Kidney capillary endothelial cell (primary cell): ENCODE results near the gene PNPLA6.

Source experiments
- DNase-seq: peaks from one replicate; pipeline ENCODE4 v3.0.0-alpha.2; 2018; ENCODE audit warnings: low spot score

Gene PNPLA6

DNA sequence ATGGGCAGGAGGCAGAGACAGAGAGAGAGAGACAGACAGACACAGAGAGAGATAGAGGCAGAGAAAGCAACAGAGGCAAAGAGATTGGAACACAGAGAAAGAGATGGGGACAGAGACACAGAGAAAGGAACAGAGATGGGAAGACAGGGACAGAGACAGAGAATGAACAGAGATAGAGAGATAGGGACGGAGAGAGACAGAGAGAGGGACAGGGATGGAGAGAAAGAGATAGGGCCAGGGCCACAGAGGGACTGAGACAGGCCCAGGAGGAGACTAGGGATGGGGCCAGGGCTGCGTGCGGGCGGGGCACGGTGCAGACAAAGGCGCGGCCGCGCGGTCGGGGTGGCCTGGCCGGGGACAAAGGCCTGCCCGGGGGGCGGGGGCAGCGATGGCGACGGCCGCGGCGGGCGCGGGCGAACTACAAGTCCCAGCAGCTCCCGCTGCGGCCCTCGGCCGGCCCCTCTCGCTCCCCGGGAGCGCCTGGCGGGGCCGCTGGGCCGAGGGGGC, 19.8 kb upstream of the PNPLA6 start, which contains the start of gene ZNF358:
ZNF358 (plus strand) TSS at position 459 of the 507 bp plus-strand sequence. CDS start 3,140 bp downstream, outside the sequence.
- no peak for DNase-seq

DNA sequence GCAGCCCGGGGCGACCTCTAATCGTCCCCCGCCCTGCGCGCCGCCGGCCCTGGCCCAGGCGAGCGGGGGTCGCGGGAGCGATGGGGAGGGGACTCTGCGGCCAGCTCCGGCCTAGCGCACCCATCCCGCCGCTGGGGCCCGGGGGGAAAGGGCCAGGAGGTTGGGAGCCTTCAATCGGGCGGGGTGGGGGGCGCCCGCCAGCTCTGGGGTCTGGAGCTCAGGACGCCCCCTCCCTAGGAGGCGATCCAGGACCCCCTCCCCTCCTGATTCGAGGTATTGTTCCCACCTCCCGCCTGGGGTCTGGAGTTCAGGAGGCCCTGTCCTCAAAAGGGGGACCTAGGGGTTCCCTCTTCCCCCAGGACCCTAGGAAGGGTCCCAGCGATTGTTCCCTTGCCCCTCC, 19.2 kb upstream of the PNPLA6 start:
- no peak for DNase-seq

DNA sequence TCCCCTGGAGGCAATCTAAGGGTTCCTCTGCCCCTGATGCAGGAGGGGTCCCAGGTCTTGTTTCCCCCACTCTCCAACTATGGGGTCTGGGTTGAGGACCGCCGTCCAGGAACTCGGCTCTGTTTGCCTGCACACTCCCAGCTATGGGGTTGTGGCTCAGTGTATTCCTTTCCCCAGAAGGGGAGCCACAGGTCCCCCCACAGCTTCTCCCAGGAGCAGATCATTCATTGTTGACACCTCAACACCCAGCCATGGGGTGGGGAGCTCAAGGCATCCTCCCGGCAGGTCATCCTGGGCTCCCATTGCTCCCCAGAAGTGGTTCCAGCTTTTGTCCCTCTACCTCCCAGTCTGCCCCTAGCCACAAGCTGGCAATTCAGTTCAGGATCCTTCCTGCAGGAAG, 18.6 kb upstream of the PNPLA6 start:
- no peak for DNase-seq

DNA sequence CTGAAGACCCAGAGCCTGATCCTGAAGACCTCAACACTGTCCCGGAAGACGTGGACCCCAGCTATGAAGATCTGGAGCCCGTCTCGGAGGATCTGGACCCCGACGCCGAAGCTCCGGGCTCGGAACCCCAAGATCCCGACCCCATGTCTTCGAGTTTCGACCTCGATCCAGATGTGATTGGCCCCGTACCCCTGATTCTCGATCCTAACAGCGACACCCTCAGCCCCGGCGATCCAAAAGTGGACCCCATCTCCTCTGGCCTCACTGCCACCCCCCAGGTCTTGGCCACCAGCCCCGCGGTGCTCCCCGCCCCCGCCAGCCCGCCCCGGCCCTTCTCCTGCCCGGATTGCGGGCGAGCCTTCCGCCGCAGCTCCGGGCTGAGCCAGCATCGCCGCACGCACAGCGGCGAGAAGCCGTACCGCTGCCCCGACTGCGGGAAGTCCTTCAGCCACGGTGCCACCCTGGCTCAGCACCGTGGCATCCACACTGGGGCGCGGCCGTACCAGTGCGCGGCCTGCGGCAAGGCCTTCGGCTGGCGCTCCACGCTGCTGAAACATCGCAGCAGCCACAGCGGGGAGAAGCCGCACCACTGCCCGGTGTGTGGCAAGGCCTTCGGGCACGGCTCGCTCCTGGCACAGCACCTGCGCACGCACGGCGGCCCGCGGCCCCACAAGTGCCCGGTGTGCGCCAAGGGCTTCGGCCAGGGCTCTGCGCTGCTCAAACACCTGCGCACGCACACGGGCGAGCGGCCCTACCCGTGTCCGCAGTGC, 16.0 kb upstream of the PNPLA6 start:
- no peak for DNase-seq

DNA sequence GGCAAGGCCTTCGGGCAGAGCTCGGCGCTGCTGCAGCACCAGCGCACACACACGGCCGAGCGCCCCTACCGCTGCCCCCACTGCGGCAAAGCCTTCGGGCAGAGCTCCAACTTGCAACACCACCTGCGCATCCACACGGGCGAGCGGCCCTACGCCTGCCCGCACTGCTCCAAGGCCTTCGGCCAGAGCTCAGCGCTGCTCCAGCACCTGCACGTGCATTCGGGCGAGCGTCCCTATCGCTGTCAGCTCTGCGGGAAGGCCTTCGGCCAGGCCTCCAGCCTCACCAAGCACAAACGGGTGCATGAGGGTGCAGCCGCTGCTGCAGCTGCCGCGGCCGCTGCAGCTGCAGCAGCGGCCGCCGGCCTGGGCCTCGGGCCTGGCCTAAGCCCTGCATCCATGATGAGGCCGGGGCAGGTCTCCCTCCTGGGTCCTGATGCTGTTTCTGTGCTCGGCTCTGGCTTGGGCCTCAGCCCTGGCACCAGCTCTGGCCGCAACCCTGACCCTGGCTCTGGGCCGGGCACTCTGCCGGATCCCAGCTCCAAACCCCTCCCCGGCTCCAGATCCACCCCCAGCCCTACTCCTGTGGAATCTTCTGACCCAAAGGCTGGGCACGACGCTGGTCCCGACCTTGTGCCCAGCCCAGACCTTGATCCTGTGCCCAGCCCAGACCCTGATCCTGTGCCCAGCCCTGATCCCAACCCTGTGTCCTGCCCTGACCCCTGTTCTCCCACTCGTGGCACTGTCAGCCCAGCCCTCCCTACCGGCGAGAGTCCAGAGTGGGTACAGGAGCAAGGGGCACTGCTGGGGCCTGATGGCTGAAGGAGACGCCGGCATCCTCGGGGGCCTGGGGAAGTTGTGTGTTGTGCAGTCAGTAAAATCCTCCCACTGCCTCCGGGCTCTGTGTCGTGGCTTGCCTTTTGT, 15.1 kb upstream of the PNPLA6 start:
- no peak for DNase-seq

DNA sequence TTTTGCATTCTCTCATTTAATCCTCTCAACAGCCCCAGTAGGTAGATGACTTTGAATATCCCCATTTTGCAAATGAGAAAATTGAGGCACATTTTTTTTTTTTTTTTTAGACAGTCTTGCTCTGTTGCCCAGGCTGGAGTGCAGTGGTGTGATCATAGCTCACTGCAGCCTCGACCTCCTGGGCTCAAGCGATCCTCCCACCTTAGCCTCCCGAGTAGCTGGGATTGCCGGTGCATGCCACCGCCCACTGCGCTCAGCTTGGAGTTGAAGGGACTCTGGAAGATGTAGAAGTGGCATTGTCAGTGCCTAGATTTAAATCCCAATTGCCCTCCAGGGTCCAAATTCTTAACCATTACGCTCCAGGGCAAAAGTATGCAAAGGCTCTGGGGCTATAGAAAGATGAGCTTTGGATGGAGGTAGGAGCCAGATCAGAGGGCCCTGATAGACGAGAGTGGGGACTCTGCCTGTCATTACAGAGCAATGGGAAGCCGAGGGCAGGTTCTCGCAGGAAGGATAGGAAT, 13.9 kb upstream of the PNPLA6 start:
- DNase-seq, result no peak

DNA sequence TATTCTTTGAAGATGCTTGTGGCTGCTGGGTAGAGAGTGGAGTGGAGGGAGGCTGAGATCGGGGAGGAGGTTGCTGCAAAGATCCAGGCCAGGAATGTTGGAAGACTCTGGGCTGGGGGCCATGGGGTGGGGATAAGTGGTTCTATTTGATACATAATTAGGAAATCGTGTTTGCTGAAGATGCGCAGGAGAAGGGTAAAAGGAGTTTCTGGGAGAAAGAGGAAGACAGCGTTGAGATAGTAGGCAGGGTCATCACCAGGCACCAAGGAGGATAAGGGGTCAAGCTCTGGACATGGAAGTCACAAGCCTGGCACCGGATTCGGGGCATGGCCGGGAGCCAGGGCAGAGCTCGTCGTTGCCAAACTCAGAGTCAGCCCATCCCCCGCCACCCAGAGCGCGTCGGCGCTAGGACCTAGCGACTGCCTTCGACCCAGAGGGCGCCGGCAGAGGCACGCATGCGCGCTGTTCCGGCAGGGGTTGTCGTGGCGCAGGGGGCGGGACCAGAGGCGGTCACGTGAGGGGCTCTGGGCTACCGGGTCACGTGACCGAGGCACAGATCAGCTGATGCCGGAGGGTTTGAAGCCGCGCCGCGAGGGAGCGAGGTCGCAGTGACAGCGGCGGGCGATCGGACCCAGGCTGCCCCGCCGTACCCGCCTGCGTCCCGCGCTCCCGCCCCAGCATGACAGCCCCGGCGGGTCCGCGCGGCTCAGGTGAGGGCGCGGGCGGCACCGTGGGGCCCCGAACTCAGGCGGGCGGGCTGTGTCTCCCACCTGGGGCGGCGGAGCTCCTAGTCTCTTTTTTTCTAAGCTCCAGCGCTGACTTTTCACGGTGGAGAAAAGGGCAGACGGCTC, 13.2 kb upstream of the PNPLA6 start, which contains the start of gene MCOLN1:
MCOLN1 (plus strand) TSS at position 553 of the 851 bp plus-strand sequence; CDS start at position 680, 127 bp downstream.
- peak; percentile 98 for DNase-seq

DNA sequence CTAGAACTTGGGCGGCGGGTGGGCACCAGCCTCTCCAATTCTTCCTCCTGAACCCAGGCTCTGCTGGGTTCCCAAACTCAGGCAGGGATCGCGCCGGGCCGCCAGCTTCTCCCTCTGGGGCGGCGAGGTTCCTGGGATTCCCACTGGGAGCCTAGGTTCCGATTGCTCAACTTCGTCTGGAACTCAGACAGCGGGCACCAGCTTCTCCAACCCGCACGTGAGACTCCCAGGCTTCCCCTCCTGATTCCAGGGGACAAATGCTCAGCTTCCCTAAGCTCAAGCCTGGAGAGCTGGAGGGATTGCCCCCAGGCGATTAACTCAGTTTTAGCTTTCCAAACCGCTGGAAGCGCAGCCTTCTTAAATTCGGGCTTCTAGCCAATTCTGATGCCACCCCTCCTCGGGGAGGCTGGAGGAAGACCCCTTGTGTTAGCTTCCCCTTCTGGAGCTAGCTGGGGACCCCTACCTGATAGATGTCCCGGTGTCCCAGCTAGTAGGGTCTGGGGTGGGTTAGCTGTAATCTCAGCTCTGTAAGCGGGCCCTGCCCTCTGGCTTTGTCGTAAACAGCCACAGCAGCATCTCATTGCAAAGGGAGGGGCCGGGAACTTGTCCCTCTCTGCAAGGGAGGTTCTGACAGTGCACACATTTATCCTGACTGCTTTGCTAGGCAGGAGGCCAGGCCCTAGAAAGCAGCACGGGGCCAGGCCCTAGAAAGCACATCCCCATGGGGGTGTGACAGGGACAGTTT, 12.4 kb upstream of the PNPLA6 start:
- DNase-seq, result no peak

DNA sequence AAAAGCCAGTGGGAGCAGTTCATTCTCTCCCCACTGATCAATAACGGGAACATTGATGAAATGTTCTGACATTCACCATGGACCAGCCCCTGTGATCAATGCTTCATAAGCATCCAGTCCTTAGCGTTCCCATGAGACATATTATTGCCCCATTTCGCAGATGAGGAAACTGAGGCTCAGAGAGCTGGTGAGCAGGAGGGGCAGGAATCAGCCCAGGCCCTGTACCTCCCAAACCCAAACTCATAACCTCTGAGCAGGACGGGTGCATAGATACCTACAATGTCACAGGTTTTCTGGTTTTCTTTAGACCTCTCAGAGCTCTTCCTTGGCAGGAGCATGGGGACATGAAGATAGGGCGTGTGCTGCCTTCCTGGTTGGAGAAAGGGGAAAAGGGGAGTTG, 11.0 kb upstream of the PNPLA6 start:
- DNase-seq, result no peak

DNA sequence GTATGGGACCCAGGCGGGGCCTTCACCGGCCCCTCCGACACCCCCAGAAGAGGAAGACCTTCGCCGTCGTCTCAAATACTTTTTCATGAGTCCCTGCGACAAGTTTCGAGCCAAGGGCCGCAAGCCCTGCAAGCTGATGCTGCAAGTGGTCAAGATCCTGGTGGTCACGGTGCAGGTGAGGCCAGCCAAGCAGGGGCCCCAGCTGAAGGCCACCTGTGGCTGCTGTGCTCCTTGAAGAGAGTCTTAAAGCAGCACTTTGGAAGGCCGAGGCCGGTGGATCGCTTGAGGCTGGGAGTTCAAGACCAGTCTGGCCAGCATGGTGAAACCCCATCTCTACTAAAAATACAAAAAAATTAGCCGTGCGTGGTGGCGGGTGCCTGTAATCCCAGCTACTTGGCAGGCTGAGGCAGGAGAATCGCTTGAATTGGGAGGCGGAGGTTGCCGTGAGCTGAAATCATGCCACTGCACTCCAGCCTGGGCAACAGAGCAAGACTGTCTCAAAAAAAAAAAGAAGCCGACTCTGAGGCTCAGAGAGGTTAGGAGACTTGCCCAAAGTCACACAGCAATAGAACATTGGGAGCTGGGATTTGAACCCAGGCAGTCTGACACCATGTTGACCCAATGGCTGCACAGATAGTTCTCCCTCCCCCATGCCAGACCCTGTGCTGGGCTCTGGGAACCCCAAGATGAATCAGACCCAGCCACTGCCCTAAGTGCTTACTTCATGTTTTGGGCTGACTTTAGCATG, 10.4 kb upstream of the PNPLA6 start:
- no peak for DNase-seq

DNA sequence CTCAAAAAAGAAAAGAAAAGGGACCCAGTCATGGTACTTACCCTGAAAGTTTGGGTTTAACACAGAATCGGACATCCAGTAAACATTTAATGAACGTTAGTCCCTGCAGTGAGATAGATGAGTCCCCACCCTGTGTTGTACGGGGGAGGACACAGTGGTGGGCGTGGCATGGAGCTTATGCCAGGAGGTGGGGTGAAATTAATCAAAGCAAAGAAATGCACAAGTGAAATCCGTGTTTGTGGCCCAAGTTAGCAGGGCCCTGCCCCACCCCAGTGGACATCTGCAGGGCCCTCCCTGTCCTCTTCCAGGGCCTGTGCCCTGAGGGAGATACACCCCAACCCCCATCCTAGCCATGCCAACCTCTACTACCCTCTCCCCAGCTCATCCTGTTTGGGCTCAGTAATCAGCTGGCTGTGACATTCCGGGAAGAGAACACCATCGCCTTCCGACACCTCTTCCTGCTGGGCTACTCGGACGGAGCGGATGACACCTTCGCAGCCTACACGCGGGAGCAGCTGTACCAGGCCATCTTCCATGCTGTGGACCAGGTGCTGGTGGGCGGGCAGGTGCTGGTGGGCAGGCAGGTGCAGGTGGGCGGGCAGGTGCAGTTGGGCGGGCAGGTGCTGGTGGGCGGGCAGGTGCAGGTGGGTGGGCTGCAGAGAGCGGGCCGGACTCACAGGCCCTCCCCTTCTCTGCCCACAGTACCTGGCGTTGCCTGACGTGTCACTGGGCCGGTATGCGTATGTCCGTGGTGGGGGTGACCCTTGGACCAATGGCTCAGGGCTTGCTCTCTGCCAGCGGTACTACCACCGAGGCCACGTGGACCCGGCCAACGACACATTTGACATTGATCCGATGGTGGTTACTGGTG, 9.2 kb upstream of the PNPLA6 start:
- DNase-seq, result no peak

DNA sequence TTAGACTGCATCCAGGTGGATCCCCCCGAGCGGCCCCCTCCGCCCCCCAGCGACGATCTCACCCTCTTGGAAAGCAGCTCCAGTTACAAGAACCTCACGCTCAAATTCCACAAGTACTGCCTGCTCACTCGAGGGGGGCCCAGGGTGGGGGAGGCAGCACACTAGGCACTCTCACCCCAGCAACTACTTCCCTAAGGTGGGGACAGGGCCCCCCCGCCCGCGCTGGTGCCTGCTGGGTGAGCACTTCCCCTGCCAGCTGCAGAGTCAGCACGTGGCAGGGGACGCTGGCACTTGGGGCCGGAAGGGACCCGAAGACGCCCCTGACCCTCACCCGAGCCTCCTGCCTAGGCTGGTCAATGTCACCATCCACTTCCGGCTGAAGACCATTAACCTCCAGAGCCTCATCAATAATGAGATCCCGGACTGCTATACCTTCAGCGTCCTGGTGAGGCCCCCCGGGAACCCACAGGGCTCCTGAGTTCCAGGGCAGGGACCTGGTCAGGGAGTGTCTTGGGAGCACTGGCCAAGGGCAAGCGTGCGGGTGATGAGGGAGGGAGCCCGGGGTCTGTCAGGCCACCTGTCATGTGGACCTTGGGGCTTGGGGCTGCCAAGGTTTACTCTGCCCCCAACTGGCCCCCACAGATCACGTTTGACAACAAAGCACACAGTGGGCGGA, 7.9 kb upstream of the PNPLA6 start:
- no peak for DNase-seq

DNA sequence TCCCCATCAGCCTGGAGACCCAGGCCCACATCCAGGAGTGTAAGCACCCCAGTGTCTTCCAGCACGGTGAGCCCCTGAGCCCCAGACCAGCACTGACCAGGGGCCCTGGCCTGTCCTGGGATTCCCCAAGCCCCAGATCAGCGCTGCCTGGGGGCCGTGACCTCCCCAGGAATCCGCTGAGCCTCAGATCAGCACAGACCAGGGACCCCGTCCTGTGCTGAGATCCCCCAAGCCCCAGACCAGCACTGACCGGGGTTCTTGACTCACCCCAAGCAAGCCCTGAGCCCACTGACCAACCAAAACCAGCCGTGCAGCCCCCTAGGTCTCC, 7.4 kb upstream of the PNPLA6 start:
- DNase-seq, result no peak

DNA sequence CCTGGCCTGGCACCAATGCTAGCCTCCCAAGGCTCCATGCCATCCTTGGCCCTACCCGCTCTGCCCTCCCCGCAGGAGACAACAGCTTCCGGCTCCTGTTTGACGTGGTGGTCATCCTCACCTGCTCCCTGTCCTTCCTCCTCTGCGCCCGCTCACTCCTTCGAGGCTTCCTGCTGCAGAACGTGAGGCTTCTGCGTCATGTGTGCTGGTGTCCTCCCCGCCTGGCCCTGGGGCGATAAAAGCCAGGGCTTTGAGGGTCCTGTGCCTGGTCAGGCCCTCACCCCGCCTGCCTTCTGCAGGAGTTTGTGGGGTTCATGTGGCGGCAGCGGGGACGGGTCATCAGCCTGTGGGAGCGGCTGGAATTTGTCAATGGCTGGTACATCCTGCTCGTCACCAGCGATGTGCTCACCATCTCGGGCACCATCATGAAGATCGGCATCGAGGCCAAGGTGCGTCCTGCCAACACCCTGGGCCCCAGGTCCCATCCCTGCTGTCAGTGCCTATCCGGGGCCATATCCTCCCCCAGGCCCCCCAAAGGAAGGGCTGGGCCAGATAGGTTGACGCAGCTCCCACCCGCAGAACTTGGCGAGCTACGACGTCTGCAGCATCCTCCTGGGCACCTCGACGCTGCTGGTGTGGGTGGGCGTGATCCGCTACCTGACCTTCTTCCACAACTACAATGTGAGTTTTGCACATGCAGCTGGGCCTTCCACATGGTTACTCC, 6.8 kb upstream of the PNPLA6 start:
- DNase-seq, result no peak

DNA sequence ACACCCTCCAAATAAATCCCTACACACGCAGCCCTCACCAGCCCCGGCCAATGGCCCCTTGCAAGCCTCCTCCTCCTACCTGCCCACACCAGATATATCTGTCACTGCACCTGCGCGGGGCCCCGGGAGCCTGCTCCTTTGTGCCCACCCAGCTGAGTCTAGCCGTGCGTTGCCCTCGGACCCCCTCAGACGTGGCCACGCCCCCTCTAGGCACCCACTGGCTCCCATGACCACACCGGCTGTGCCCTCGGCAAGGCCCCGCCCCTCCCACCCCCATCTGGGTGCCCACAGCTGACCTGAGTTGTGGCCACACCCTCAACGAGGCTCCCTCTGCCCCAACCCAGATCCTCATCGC, 6.3 kb upstream of the PNPLA6 start:
- DNase-seq, result no peak

DNA sequence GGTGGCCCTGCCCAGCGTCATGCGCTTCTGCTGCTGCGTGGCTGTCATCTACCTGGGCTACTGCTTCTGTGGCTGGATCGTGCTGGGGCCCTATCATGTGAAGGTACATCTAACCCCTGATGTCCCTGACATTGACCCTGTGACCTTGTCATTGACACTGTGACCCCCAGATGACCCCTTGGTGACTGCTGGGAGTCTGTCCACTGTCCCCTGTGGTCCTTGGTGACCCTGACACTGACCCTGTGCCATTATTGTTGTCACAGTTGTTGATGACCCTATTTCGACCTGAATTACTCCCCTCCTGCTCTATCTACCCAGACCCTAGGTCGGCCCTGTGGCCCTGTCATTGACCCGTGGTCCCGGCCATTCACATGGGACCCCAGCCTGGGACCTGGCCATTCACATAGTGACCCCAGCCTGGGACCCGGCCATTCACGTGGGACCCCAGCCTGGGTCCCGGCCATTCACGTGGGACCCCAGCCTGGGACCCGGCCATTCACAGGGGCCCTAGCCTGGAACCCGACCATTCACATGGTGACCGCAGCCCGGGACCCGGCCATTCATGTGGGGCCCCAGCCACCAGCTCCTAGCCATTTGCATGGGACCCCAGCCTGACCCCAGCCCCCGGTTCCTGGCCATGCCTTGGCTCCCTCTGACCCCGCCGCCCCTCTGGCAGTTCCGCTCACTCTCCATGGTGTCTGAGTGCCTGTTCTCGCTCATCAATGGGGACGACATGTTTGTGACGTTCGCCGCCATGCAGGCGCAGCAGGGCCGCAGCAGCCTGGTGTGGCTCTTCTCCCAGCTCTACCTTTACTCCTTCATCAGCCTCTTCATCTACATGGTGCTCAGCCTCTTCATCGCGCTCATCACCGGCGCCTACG, 5.7 kb upstream of the PNPLA6 start:
- DNase-seq, result no peak

DNA sequence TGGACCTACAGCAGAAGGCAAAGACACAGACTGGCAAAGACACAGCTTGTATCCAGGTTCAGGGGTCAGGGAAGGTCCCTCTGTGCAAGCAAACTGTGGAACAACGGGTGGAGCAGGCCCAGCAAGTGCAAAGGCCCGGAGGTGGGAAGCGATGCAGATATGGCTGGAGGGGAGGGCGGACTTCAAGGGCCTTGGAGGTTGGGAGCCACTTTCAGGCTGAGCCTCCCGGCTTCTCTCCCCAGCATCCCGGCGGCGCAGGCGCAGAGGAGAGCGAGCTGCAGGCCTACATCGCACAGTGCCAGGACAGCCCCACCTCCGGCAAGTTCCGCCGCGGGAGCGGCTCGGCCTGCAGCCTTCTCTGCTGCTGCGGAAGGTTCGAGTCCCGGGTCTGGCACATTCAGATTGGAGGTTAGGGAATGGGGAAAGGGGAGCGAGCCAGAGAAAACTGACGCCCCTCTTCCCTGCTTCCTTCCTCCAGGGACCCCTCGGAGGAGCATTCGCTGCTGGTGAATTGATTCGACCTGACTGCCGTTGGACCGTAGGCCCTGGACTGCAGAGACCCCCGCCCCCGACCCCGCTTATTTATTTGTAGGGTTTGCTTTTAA, 2.1 kb upstream of the PNPLA6 start:
- DNase-seq, result no peak
